Measurements from ENCODE around the gene CAPS2.

GRCh38 chr12:75245108-75245507 is 85.0 kb downstream of the CAPS2 start:
- TF ChIP-seq SUZ12 (IDR thresholded peaks at IDR 0.05; ENCODE audit: extremely low read depth, insufficient read depth, insufficient read length) (no peak), ZNF274 (IDR thresholded peaks at IDR 0.05; ENCODE audit: low read depth, low read length) (no peak), YY1 (IDR thresholded peaks at IDR 0.05; ENCODE audit: insufficient read depth, insufficient read length) (no peak)
